ENCODE data around the gene SRXN1. TPM values are rescaled to one million over a fixed set of nuclear protein-coding genes. Genes with fewer than 3 reads are reported as not detected.
A peak's percentile ranks its signal among the peaks of the same experiment; 100 is the strongest.
"Not testable (repeated sequence)": the region's sequence is repeated elsewhere in the genome, so short reads cannot be mapped to it uniquely, and the experiment has no call there.

Gene SRXN1
- total and polyA plus RNA-seq, 4 donors = 12.5 to 20.2 (median 18.1) TPM

DNA sequence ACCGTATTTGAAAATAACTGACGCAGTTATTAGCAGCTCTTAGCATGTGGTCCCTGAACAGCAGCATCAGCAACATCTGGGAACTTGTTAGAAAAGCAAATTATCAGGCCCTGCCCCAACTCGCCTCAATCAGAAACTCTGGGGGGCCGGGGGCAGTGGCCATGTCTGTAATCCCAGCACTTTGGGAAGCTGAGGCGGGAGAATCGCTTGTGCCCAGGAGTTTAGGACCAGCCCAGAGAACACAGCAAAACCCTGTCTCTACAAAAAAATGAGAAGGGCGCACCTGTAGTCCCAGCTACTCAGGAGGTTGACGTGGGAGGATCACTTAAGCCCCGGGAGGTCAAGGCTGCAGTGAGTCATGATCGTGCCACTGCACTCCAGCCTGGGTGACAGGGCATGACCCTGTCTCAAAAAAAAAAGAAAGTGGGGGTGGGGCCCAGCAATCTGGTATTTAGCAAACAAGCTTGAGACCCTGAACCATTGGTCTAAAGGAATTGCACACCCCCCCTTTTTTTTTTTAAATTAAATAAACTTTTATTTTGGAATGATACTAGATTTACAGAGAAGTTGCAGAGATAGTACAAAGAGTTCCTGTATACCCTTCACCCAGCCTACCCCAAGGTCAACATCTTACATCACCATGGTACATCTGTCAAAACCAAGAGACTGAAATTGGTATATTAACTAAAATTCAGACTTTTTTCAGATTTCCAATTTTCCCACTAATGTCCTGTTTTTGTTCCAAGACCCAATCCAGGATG lies 6.7 kb downstream of the SRXN1 start:
- no peaks in the 10 kb centered on the region for H3K4me1 ChIP-seq (ENCODE audit: control insufficient read depth in 1 of 2, insufficient read depth in 2 of 2, low read length in 2 of 2)
- H3K9me3 ChIP-seq (ENCODE audit: control insufficient read depth, low read length) = peaks cover 2% of the 10 kb centered on the region
- no peak overlapping the region for H3K27ac ChIP-seq (ENCODE audit: low read depth in 1 of 2, low read length in 2 of 2)
- intact Hi-C loops (cut with DNase I) = loop anchor here (10.0 kb wide), 2 partner anchors 81 to 291 kb away; no protein-coding TSS in a partner anchor
- peaks cover 8 to 14% of the 10 kb centered on the region in 2 donors for H3K36me3 ChIP-seq (ENCODE audit: control insufficient read depth in 1 of 2, insufficient read depth in 2 of 2, low read length in 1 of 2)
- WGBS, 2 donors = 88% methylated on average over 10 of the region's 10 CpGs
- H3K4me3 ChIP-seq (ENCODE audit: low read length in 2 of 2) = no peak overlapping the region
- no peaks in the 10 kb centered on the region for H3K27me3 ChIP-seq (ENCODE audit: control insufficient read depth in 1 of 2, insufficient read depth in 2 of 2, low read length in 1 of 2)
- peak in 1 of 2 donors; percentile 53 for DNase-seq
- no peak for ATAC-seq (ENCODE audit: low FRiP score)

- Histone ChIP-seq H3K27me3 (ENCODE audit: control insufficient read depth in 1 of 2, insufficient read depth in 2 of 2, low read length in 1 of 2) (no peaks in the 10 kb centered on the region), H3K9me3 (ENCODE audit: control insufficient read depth, low read length) (peaks cover 2% of the 10 kb centered on the region), H3K4me1 (ENCODE audit: control insufficient read depth in 1 of 2, insufficient read depth in 2 of 2, low read length in 2 of 2) (no peaks in the 10 kb centered on the region), H3K4me3 (ENCODE audit: low read length in 2 of 2) (no peak overlapping the region), H3K27ac (ENCODE audit: low read depth in 1 of 2, low read length in 2 of 2) (no peak overlapping the region), H3K36me3 (ENCODE audit: control insufficient read depth in 1 of 2, insufficient read depth in 2 of 2, low read length in 1 of 2) (peaks cover 8 to 14% of the 10 kb centered on the region in 2 donors)
- intact Hi-C loops (cut with DNase I) = loop anchor here (10.0 kb wide), 2 partner anchors 81 to 291 kb away; no protein-coding TSS in a partner anchor
- ATAC-seq (ENCODE audit: low FRiP score) = peak; percentile 78
- 20 to 22% methylated on average over 20 of the region's 20 CpGs for WGBS, 2 donors
- DNase-seq = peak; percentile 63 to 88
Observed at GRCh38 chr20:645318-646106, 7.5 kb downstream of the SRXN1 start.

GRCh38 chr20:644692-645317 lies 8.2 kb downstream of the SRXN1 start:
- intact Hi-C loops (cut with DNase I) = loop anchor here (10.0 kb wide), 2 partner anchors 80 to 290 kb away; no protein-coding TSS in a partner anchor

DNA sequence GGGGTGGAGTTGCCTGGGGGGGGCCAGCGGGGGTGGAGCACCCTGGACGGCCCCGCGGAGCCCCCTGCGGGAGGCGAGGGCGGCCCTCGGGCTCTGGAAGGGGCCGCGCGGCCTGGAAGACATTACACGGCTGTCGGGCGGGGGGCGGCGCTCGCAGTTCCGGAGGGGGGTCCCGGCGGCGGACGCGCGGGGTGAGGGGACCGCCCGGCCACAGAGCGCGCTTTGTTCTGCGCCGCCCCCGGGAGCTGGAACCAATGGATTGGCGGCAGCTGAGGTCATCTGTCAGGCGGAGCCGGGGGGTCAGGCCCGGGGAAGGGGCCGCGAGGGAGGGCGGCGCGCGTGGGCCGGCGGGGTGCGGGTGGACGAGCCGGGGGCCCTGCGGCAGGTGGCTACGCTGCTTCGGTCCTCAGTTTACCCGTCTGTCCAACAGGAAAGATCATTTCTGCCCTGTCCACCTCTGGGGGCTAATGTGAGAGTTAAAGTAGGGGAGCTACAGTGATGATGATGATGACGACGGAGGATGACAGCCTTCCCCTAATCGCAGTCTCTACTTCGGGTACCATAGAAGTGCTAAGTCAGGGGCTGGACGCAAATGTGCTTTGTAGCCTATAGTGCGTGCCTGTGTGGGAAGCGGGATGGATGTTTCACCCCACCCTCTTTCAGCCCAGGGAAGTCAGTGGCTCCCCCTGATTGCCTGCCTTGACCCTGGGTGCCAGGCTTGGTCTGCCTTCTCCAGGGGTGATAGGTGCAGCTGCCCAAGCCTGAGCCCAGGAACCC lies 10.4 kb downstream of the SRXN1 start:
- Histone ChIP-seq H3K4me1 (ENCODE audit: control insufficient read depth in 1 of 2, insufficient read depth in 2 of 2, low read length in 2 of 2) (no peaks in the 10 kb centered on the region), H3K27ac (ENCODE audit: low read depth in 1 of 2, low read length in 2 of 2) (no peak overlapping the region), H3K36me3 (ENCODE audit: control insufficient read depth in 1 of 2, insufficient read depth in 2 of 2, low read length in 1 of 2) (peaks cover 2 to 4% of the 10 kb centered on the region in 2 donors), H3K27me3 (ENCODE audit: control insufficient read depth in 1 of 2, insufficient read depth in 2 of 2, low read length in 1 of 2) (no peaks in the 10 kb centered on the region), H3K9me3 (ENCODE audit: control insufficient read depth, low read length) (peaks cover 2% of the 10 kb centered on the region), H3K4me3 (ENCODE audit: low read length in 2 of 2) (peak overlapping the region in 1 of 2 donors; percentile 14)
- intact Hi-C loops (cut with DNase I) = loop anchor here (10.0 kb wide), 2 partner anchors 78 to 288 kb away; no protein-coding TSS in a partner anchor
- peak in 1 of 2 donors; percentile 36 for DNase-seq
- ATAC-seq (ENCODE audit: low FRiP score) = no peak
- WGBS, 2 donors = 6% methylated on average over 41 to 57 of the region's 57 CpGs

More at GRCh38 chr20:644692-645317, 8.2 kb downstream of the SRXN1 start:
- ATAC-seq (ENCODE audit: low FRiP score) = no peak
- DNase-seq = peak in 1 of 2 donors; percentile 35
- WGBS, 2 donors = 83 to 90% methylated on average over 11 of the region's 11 CpGs
- peaks cover 2% of the 10 kb centered on the region for H3K9me3 ChIP-seq (ENCODE audit: control insufficient read depth, low read length)
- no peaks in the 10 kb centered on the region for H3K4me1 ChIP-seq (ENCODE audit: control insufficient read depth in 1 of 2, insufficient read depth in 2 of 2, low read length in 2 of 2)
- H3K27ac ChIP-seq (ENCODE audit: low read depth in 1 of 2, low read length in 2 of 2) = no peak overlapping the region
- H3K27me3 ChIP-seq (ENCODE audit: control insufficient read depth in 1 of 2, insufficient read depth in 2 of 2, low read length in 1 of 2) = no peaks in the 10 kb centered on the region
- no peak overlapping the region for H3K4me3 ChIP-seq (ENCODE audit: low read length in 2 of 2)
- peaks cover 8 to 14% of the 10 kb centered on the region in 2 donors for H3K36me3 ChIP-seq (ENCODE audit: control insufficient read depth in 1 of 2, insufficient read depth in 2 of 2, low read length in 1 of 2)

DNA sequence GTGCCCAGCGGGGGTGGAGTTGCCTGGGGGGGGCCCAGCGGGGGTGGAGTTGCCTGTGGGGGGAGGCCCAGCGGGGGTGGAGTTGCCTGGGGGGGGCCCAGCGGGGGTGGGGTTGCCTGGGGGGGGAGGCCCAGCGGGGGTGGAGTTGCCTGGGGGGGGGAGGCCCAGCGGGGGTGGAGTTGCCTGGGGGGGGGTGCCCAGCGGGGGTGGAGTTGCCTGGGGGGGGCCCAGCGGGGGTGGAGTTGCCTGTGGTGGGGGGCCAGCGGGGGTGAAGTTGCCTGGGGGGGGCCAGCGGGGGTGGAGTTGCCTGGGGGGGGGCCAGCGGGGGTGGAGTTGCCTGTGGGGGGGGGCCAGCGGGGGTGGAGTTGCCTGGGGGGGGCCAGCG lies 11.0 kb downstream of the SRXN1 start:
- H3K27me3 ChIP-seq (ENCODE audit: control insufficient read depth in 1 of 2, insufficient read depth in 2 of 2, low read length in 1 of 2); H3K36me3 ChIP-seq (ENCODE audit: control insufficient read depth in 1 of 2, insufficient read depth in 2 of 2, low read length in 1 of 2); DNase-seq; ATAC-seq (ENCODE audit: low FRiP score); H3K9me3 ChIP-seq (ENCODE audit: control insufficient read depth, low read length); H3K4me1 ChIP-seq (ENCODE audit: control insufficient read depth in 1 of 2, insufficient read depth in 2 of 2, low read length in 2 of 2); H3K27ac ChIP-seq (ENCODE audit: low read depth in 1 of 2, low read length in 2 of 2); H3K4me3 ChIP-seq (ENCODE audit: low read length in 2 of 2): not testable (repeated sequence)
- intact Hi-C loops (cut with DNase I) = loop anchor here (10.0 kb wide), 2 partner anchors 77 to 287 kb away; no protein-coding TSS in a partner anchor
- WGBS, 2 donors = 25 to 28% methylated on average over 2 to 6 of the region's 13 CpGs

DNA sequence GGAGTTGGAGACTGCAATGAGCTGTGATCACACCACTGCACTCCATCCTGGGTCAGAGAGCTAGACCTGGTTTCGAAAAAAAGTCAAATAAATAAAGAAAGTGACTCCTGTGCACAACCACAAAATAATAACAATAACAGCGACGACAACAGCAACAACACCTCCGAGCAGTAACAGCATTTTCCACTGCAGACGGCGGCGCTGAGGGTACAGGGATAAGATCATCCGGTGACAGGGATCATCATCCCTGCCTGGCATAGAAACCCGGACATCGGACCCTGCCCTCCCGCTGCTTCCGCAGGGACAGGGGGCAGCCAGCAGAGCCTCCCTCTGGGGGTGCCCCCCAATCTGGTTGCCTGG lies 11.5 kb downstream of the SRXN1 start:
- no peak for ATAC-seq (ENCODE audit: low FRiP score)
- no peak overlapping the region for H3K4me3 ChIP-seq (ENCODE audit: low read length in 2 of 2)

GRCh38 chr20:640674-641515 lies 12.1 kb downstream of the SRXN1 start:
- H3K36me3 ChIP-seq (ENCODE audit: control insufficient read depth in 1 of 2, insufficient read depth in 2 of 2, low read length in 1 of 2) = no peaks in the 10 kb centered on the region
- H3K4me3 ChIP-seq (ENCODE audit: low read length in 2 of 2) = no peak overlapping the region
- 47 to 49% methylated on average over 11 of the region's 11 CpGs for WGBS, 2 donors
- no peaks in the 10 kb centered on the region for H3K9me3 ChIP-seq (ENCODE audit: control insufficient read depth, low read length)
- no peak overlapping the region for H3K27ac ChIP-seq (ENCODE audit: low read depth in 1 of 2, low read length in 2 of 2)
- ATAC-seq (ENCODE audit: low FRiP score) = no peak
- no peak for DNase-seq
- intact Hi-C loops (cut with DNase I) = loop anchor here (10.0 kb wide), 2 partner anchors 76 to 286 kb away; no protein-coding TSS in a partner anchor
- no peaks in the 10 kb centered on the region for H3K27me3 ChIP-seq (ENCODE audit: control insufficient read depth in 1 of 2, insufficient read depth in 2 of 2, low read length in 1 of 2)
- H3K4me1 ChIP-seq (ENCODE audit: control insufficient read depth in 1 of 2, insufficient read depth in 2 of 2, low read length in 2 of 2) = no peaks in the 10 kb centered on the region

More for the DNA sequence above, 11.5 kb downstream of the SRXN1 start:
- Histone ChIP-seq H3K27ac (ENCODE audit: low read depth in 1 of 2, low read length in 2 of 2) (no peak overlapping the region), H3K4me1 (ENCODE audit: control insufficient read depth in 1 of 2, insufficient read depth in 2 of 2, low read length in 2 of 2) (no peaks in the 10 kb centered on the region), H3K36me3 (ENCODE audit: control insufficient read depth in 1 of 2, insufficient read depth in 2 of 2, low read length in 1 of 2) (no peaks in the 10 kb centered on the region), H3K9me3 (ENCODE audit: control insufficient read depth, low read length) (no peaks in the 10 kb centered on the region), H3K27me3 (ENCODE audit: control insufficient read depth in 1 of 2, insufficient read depth in 2 of 2, low read length in 1 of 2) (no peaks in the 10 kb centered on the region)
- no peak for DNase-seq
- WGBS, 2 donors = 26 to 37% methylated on average over 12 of the region's 12 CpGs
- intact Hi-C loops (cut with DNase I) = loop anchor here (10.0 kb wide), 2 partner anchors 77 to 287 kb away; no protein-coding TSS in a partner anchor

All from aorta (tissue), 5 donors.